GOT3 (cell line): ENCODE results near the gene PI4KA.
"Not testable (repeated sequence)": the region's sequence is repeated elsewhere in the genome, so short reads cannot be mapped to it uniquely, and the experiment has no call there.

Experiments
- DNase-seq: peaks from one replicate; lab custom pipeline; 2025; ENCODE audit warnings: mixed read lengths; lab: John Stamatoyannopoulos, UW

PI4KA gene

DNA sequence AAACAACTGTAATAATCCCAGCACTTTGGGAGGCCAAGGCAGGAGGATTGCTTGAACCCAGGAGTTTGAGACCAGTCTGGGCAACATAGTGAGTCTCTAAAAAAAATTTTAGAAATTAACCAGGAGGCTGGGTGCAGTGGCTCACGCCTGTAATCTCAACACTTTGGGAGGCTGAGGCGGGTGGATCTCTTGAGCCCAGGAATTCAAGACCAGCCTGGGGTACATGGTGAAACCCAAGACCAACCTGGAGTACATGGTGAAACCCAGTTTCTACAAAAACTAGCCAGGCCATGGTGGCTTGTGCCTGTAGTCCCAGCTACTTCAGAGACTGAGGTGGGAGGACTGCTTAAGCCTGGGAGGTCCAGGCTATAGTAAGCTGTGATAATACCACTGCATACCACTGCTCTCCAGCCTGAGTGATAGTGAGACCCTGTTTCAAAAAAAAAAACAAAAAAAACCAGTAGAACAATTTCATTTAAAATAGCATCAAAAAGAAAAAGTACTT, 11.2 kb downstream of the PI4KA start:
- no peak for DNase-seq

DNA sequence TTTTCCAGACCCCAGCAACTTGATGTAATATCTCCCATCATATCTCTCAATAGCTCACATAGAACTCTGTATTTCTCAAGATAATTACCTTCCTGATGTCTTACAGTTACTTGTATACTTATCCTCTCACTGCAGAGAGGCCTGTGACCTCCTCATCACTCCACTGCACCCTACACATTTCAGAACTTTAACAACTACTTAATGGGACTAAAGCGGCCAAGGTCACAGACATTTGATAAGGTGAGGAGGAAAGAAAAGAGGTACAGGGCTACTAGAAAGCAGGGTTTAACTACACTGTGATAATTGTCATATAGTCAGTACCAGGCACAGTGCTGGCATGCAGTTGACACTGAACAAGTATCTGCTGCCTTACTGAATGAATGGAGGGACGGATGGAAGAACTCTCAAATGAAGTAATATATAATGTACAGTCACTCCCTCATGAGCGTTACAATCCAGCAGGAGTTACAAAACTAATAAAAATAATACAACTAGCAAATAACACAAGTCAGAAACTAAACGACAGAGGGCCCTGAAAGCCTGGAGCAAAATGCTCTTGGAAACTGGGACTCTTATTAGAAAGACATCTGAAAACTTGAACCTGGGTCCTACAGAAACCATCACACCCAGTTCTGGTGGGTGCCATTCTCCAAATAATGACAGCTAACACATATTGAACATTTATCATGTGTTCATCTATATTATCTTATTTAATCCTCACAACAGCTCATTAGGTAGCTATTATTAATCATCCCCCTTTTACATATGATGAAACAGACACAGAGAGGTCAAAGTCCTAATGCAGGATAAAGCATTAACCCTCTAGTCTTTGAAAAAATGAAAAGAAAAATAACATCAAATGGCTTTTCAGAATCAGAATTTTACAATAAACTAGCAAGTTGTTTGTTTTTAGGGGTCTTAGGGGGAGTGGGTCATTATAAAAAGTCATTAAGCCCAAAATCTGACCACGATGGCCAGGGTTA, 14.3 kb downstream of the PI4KA start:
- DNase-seq, result no peak

DNA sequence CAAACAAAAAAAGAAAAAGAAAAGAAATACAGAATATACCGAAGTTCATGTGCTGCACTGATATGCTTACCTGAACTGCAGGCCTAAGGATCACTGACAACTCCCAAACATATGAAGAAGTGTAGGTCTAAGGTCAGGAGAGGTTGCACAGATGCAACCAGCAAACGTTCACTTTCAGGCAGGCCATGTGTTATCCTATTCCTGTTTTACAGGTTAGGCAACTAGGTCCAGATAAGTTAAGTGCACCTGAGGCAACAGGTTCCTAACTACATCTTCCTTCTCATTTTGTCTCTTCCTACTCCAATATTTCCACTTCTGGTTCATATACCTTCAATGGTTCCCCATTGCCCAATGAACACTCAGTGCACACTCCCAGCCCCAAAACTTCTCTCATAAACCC, 15.1 kb downstream of the PI4KA start:
- DNase-seq, result no peak

DNA sequence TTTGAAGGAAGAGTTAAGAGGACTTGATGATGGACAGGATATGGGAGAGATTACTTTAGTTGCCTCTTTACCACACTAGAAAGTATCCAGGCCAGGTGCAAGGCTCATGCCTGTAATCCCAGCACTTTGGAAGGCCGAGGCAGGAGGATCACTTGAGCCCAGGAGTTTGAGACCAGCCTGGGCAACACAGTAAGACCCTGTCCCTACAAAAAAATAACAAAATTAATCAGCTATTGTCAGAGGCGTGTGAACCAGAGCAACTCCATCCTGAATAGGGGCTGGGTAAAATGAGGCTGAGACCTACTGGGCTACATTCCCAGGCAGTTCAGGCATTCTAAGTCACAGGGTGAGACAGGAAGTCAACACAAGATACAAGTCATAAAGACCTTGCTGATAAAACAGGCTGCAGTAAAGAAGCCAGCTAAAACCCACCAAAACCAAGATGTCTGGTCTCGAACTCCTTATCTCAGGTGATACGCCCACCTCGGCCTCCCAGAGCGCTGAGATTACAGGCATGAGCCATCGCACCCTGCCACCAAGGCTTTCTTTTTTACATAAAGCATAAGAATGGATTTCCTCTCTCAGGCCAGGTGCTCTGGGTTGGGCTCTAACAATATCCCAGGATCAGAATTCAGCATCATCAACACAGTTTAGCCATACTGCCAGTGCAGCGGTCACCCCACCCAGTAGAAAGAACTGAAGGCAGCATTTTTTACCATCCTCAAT, 17.8 kb downstream of the PI4KA start:
- DNase-seq, result no peak

DNA sequence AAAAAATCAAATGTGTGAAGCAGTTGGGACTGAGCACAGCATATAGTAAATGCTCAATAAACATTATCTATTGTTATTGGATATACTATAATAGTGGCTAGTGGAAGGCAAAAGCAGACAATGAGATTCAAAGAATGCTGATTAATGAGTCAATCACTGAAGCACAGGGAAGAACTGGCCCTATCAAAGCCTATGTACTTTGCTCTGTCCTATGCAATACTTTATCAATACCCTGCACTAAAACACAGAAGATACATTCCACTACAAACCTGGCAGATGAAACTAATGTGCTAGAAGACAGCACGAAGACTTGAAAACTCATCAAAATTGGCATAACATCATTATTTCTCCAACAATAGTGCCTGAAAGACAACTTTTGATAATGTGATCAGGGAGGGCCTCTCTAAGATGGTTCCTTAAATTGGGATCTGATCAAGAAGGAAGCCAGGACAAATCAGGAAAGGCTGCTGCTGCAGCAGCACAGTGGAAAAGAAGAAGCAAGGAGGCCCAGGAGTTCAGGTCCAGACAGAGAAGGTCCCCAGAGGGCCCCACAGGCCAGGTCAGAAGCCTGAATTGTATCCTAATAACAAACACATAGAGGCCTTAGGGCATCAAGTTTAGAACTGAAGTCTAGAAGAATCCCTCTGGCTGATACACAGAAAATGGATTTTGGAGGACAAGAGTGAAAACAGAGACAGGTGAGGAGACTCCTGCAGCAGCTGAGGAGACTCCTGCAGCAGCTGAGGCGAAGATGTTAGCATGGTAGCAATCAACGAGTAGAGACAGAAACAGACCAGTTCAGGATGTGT, 18.6 kb downstream of the PI4KA start:
- DNase-seq, result no peak

DNA sequence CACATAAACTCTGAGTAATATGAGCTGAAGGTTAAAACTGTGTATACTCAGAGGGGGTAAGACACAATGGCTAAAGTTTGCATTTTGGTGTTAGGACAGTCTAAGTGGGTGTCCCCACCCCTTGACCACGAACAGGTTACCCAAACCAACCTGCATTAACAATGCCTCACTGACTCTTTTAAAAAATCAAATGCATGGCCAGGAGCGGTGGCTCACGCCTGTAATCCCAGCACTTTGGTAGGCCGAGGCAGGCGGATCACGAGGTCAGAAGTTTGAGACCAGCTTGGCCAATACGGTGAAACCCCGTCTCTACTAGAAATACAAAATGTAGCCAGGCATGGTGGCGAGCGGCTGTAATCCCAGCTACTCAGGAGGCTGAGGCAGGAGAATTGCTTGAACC, 19.3 kb downstream of the PI4KA start:
- not testable (repeated sequence) for DNase-seq

DNA sequence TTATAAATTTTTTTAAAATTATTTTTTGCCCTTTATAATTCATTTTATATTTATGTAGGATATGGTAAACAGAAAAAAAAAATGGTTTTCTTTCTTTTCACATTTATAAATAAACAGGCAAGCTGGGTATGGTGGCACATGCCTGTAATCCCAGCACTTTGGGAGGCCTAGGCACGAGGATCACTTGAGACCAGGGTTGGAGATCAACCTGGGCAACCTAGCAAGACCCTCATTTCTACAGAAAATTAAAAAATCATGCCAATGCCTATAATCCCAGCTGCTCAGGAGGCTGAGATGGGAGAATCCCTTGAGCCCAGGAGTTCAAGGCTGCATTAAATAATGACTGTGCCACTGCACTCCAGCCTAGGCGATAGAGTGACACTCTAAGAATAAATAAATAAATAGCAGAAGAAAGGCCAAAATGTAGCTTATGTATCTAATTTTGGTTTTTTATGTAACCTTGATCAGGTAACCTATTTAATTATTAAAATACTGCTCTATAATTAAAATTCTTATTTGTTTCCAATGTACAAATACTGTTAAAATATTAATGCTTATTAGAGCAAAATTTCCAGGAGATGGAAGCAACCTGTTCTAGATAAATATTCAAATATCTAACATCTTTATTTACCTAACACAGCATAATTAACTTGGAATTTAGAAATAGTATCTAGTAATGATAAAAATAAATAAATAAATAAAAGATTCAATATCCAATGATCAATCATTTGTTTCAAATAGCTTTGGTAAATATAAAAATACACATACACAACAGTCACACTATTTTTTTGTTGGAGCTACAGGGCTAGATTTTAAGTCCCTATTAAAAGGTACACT, 21.4 kb downstream of the PI4KA start:
- DNase-seq, result no peak

DNA sequence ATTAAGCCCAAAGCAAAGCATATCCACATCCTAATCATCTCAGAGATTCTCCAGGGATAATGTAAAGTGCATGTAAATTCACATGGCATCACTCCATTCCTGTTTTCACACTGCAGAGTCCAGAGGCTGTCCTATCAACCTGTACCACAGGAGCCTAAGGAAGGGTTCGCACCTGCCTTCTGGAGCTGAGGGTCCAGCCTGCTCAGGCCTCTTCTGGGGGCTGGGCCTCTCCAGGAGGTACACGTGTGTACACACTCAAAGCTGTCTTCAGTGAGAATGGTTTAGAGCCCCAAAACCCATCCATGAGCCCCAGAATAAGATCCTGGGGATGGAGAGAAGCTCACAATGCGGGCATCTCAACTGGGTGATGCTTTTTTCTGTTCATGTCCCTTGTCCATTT, 23.9 kb downstream of the PI4KA start:
- no peak for DNase-seq

DNA sequence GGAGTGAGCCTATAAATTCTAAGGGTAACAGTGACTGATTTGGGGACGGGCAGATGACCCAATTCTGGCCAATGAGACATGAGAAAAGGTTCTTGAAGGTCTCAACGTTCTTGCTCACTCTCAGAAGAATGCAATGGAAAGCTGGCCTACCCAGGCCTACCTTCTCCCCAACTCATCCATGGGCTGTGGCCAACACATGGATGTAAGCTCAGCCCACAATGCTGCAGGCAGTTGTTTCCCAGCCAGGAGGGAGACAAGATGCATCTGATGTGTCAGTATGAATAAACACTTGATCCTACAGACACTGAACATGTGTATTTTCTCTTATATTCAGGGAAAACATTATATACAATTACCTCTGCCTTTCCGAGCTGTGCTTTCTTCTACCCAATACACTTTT, 24.4 kb downstream of the PI4KA start:
- DNase-seq, result no peak

DNA sequence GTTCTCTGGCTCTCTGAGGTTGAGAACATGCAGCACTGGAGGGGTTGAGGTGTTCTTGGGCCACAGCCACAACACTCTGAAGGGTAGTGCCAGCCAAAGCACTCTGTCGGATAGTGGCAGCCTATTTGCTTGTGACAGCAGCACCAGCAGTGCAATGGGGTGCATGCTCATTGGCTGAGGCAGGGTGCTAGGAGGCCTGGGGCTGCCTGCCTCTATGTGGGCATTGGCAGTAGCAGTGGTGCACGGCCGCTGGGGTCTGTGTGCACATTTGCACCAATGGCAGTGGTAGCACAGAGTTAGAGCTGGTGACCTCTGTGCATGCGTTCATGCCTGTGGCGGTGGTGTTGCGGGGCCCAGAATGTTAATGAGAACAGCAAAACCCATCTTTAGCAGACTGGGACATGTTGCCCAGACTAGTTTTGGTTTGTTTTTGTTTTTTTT, 25.4 kb downstream of the PI4KA start:
- no peak for DNase-seq

DNA sequence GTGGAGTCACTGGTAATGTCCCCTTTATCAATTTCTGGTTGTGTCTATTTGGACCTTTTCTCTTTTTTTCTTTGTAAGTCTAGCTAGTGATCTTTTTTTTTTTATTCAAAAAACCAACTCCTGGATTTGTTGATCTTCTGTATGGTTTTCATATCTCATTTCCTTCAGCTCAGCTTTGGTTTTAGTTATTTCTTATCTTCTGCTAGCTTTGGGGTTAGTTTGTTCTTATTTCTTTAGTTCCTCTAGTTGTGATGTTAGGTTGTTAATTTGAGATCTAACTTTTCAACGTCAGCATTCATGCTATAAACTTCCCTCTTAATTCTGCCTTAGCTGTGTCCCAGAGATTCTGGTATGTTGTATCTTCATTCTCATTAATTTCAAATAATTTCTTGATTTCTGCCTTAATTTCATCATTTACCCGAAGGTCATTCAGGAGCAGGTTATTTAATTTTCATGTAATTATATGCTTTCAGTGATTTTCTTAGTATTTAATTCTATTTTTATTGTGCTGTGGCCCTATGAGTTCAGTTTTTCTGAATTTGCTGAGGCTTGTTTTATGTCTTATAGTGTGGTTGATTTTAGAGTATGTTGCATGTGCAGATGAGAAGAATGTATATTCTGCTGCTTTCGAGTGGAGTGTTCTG, 29.0 kb downstream of the PI4KA start:
- no peak for DNase-seq

DNA sequence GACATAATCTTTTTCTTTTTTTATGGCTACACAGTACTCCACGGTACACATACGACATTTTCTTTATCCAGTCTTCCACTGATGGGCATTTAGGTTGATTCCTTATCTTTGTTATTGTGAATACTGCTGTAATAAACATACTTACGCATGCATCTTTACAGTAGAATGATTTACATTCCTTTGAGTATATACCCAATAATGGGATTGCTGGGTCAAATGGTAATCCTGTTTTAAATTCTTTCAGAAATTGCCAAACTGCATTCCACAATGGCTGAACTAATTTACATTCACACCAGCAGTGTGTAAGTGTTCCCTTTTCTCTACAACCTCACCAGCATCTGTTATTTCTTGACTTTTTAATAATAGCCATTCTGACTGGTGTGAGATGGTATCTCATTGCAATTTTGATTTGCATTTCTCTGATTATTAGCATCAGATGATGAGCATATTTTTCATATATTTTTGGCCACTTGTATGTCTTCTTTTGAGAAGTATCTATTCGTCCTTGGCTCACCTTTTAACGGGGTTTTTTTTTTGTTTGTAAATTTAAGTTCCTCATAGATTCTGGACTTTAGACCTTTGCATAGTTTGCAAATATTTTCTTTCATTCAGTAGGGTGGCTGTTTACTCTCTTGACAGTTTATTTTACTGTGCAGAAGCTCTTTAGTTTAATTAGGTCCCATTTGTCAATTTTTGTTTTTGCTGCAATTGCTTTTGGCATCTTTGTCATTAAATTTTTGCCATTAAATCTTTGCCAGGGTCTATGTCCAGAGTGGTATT, 32.0 kb downstream of the PI4KA start:
- not testable (repeated sequence) for DNase-seq

DNA sequence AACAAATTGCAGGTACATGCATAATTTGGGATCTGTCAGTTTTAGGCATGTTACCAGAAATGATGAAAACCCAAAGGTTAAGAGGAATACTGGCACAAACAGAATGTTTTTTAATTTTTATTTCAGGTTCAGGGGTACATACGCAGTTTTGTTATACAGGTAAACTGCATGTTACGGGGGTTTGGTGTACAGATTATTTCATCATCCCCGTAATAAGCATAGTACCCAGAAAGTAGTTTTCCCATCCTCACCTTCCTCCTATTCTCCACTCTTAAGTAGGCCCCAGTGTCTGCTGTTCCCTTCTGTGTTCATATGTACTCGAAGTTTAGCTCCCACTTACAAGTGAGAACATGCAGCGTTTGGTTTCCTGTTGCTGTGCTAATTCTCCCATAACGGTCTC, 33.0 kb downstream of the PI4KA start:
- no peak for DNase-seq

DNA sequence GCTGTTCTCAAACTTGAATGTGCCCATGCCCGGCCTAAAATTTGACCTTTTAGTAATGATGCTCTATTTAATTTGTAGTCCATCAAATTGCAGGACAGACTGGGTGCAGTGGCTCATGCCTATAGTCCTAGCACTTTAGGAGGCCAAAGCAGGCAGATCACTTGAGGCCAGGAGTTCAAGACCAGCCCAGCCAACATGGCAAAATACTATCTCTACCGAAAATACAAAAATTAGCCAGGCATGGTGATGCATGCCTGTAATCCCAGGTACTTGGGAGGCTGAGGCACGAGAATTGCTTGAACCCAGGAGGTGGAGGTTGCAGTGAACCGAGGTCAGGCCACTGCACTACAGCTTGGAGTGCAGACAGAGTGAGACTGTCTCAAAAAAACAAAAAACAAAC, 33.4 kb downstream of the PI4KA start:
- DNase-seq, result not testable (repeated sequence)

DNA sequence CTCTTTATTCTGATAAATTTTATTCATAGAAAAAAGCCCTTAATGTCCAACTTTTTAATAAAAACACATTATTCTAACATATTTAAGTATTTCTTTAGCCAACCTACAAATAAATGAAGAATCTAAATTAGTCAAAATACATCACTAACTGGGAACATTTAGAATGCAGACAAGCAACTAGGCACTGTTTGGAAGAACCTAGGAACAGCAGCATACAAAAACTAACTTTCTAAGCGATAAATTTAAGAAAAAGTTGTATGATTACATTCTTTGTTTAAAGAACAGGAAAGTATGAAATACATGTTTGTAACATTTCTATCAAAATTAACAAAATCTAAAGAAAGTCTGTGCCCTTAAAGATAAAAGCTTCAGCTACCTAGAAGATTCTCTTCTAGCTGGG, 35.3 kb downstream of the PI4KA start:
- no peak for DNase-seq

DNA sequence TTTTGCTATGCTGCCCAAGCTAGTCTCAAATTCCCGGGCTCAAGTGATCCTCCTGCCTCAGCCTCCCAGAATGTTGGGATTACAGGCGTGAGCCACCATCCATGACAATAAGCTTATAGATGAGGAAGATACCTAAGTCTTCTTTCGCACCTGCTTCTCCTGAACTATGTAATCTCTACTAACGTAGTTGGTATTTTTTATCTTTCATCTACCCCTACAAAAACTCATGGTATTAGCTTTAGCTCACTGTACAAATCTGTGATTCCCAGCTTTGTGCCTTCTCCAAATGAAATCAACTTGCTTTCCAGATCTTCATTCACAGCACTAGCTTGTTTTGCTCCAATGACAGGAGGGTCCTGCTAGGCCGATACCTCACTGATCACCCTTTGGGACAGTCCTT, 36.4 kb downstream of the PI4KA start:
- no peak for DNase-seq

DNA sequence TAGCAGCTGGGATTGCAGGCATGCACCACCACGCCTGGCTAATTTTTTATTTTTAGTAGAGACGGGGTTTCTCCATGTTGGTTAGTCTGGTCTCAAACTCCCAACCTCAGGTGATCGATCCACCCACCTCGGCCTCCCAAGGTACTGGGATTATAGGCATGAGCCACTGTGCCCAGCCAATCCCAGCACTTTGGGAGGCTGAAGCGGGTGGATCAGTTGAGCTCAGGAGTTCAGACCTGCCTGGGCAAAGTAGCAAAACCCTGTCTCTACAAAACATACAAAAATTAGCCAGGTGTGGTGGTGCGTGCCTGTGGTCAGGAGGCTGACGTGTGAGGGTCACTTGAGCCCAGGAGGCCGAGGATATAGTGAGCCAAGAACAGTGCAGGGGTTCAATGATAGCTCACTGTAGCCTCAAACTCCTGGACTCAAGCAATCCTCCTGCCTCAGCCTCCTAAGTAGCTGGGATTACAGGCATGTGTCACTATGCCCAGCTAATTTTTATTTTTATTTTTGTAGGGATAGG, 36.8 kb downstream of the PI4KA start:
- DNase-seq, result not testable (repeated sequence)

DNA sequence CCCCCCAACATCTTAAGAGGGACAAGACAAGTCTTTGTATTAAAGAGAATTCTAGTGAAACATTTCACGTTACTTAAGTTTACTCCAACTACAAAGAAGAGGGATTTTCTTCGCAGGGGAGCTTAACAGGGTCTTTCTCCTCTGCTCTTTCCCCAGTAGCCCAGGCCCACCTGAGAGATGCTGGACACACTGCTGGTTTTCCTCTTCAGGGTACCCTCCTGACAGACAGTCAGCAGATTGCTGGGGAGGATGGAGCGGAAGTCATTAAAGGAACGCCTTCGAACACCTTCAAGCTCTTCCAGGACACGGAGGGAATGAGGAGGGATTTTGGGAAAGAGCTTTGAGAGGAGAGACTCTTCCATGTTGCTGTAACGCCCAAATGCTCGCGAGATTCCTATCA, 39.1 kb downstream of the PI4KA start:
- no peak for DNase-seq

DNA sequence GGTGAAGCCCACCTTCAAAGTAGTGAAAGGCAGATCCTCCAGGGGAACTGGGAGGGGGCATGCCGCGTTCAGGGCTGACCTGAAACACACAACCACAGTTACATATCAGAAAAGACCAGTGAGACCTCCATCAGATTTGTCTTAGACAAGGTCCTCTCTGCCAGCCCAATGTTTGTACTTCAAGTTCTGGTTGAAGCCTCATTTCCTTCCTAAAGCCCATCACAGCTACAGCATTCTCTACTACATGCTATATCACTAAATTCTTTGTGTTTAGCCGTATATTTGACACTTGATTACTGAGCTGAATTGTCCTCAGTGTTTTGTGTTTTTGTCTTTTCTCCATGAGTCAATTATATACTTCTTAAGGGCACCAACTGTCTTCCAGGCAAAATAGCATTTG, 40.1 kb downstream of the PI4KA start:
- no peak for DNase-seq

DNA sequence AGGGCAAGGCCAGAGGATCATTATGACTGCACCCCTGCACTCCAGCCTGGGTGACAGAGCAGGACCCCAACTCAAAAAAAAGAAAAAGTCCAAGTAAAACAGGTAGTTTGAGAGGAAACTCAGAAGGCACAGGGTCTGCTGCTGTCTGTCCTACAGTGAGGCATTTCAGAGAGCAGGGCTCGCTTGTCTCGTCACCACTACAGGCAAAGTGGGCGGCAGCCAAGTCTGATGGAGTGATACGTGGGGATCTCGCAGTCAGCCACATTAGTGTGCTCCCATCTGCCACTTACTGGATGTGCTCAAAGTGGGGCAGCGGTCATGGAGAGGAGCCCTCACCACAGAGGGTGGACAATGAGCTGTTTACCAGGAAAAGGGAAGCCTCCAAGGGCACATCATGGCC, 42.1 kb downstream of the PI4KA start:
- no peak for DNase-seq
